ENCODE results near the gene ERBB4.

- TF ChIP-seq CTCF (IDR thresholded peaks at IDR 0.05), result peak; percentile 7; the same call in 1 of the 2 replicates
- no peak for TF ChIP-seq POLR2AphosphoS5 (IDR thresholded peaks at IDR 0.05; ENCODE audit: low read depth, low read length)
Observed at GRCh38 chr2:211879323-211879722, 659.3 kb downstream of the ERBB4 start.
